ENCODE results near the gene CDKN1B. TPM values are rescaled to one million over a fixed set of nuclear protein-coding genes. Genes with fewer than 3 reads are reported as not detected.
A peak's percentile ranks its signal among the peaks of the same experiment; 100 is the strongest.
"Not testable (repeated sequence)": the region's sequence is repeated elsewhere in the genome, so short reads cannot be mapped to it uniquely, and the experiment has no call there.

Gene CDKN1B
- total RNA-seq, 2 donors from 2014 or later, result 61.9 to 63.5 TPM

DNA sequence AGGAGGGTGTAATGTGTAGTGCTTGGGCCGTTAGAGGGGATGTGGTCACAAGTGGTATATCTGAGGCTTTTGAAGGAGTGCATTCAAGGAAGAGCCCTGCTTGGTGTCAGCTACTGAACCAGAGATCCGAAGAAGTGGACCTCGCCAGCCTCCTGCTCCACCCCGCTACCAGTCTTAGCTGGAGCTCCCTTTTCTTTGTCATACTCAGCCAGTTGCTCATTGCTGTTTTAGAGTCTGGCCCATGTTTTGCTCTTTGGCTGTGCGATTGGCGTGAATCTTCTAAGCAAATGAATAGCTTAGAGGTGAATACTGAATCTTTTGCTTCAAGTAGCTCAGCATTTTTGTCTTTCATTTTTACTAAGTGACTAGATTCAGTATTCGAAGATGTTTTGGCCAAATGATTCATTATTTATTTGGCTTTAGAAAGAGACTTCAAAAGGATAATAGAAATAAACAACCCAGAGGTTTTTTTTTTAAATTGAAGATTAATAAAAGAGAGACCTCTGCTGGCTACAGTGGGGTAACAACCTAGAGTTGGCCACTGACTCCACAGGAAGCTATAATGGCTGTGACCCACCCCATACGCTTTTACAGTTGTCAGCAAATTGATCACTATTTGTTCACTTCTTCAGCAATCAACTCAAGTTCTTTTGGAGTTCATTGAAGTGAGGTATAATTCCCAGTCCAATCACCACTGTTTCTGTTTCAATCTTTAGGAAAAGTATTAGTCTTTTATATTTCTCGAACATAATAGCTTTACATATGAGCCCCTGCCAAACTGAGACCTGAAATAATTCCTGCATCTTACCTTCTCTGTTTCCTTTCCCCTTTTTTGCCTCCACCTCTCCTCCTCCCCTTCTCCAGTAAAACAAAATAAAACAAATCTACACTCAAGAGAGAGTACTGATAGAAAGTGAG lies 19.9 kb downstream of the CDKN1B start:
- Histone ChIP-seq H3K36me3 (no peaks in the 10 kb centered on the region), H3K9me3 (no peaks in the 10 kb centered on the region), H3K27me3 (replicated peaks; ENCODE audit: insufficient read depth) (no peaks in the 10 kb centered on the region), H3K4me1 (ENCODE audit: control insufficient read depth in 1 of 2, low read depth in 2 of 2) (peaks cover 0 to 38% of the 10 kb centered on the region in 2 donors), H3K4me3 (peak overlapping the region; percentile 55), H3K27ac (peak overlapping the region; percentile 39 to 64)
- TF ChIP-seq, protein P1, sequence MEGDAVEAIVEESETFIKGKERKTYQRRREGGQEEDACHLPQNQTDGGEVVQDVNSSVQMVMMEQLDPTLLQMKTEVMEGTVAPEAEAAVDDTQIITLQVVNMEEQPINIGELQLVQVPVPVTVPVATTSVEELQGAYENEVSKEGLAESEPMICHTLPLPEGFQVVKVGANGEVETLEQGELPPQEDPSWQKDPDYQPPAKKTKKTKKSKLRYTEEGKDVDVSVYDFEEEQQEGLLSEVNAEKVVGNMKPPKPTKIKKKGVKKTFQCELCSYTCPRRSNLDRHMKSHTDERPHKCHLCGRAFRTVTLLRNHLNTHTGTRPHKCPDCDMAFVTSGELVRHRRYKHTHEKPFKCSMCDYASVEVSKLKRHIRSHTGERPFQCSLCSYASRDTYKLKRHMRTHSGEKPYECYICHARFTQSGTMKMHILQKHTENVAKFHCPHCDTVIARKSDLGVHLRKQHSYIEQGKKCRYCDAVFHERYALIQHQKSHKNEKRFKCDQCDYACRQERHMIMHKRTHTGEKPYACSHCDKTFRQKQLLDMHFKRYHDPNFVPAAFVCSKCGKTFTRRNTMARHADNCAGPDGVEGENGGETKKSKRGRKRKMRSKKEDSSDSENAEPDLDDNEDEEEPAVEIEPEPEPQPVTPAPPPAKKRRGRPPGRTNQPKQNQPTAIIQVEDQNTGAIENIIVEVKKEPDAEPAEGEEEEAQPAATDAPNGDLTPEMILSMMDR (IDR thresholded peaks at IDR 0.05), result peak; percentile 56
- no peak for DNase-seq (ENCODE audit: low spot score)
- ATAC-seq (ENCODE audit: insufficient number of reproducible peaks, low FRiP score, low read depth), result no peak

DNA sequence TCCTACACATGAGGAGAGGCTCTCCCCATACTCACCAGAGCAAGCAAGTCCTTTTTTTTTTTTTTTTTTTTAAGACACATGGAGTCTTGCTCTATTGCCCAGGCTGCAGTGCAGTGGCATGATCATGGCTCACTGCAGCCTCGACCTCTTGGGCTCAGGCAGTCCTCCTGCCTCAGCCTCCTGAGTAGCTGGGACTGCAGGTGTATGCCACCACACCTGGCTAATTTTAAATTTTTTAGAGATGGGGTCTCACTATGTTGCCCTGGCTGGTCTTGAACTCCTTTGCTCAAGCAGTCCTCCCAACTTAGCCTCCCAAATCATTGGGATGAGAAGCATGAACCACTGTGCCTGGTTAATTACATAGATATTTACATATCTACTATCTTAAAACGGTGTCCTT lies 21.0 kb downstream of the CDKN1B start:
- H3K36me3 ChIP-seq; DNase-seq (ENCODE audit: low spot score); H3K9me3 ChIP-seq; H3K4me3 ChIP-seq; H3K27me3 ChIP-seq (replicated peaks; ENCODE audit: insufficient read depth); H3K27ac ChIP-seq; ATAC-seq (ENCODE audit: insufficient number of reproducible peaks, low FRiP score, low read depth): not testable (repeated sequence)
- H3K4me1 ChIP-seq (ENCODE audit: control insufficient read depth in 1 of 2, low read depth in 2 of 2), result peaks cover 0 to 38% of the 10 kb centered on the region in 2 donors

DNA sequence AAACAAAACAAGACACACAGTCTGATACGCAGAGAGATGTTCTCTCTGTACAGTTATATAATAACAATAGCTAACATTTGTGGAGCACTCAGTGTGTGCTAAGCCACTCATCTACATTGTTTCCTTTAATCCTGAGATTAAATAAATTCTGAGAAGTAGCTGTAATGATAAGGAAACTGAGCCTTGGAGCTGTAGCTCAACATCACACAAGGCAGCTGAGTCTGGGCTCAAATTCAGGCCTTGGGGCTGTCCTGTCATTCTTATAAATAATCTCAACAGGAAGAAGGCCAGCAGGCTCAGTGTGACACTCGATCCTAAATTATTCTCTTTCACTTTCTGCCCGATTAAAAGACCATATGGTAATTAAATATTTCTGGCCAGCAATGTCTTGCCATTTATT lies 24.5 kb downstream of the CDKN1B start:
- H3K36me3 ChIP-seq, result no peaks in the 10 kb centered on the region
- H3K27ac ChIP-seq, result no peak overlapping the region
- no peak for ATAC-seq (ENCODE audit: insufficient number of reproducible peaks, low FRiP score, low read depth)
- TF ChIP-seq, protein P1 (IDR thresholded peaks at IDR 0.05), result no peak
- H3K9me3 ChIP-seq, result no peaks in the 10 kb centered on the region
- DNase-seq (ENCODE audit: low spot score), result no peak
- H3K4me1 ChIP-seq (ENCODE audit: control insufficient read depth in 1 of 2, low read depth in 2 of 2), result peaks cover 0 to 18% of the 10 kb centered on the region in 2 donors
- no peaks in the 10 kb centered on the region for H3K27me3 ChIP-seq (replicated peaks; ENCODE audit: insufficient read depth)
- H3K4me3 ChIP-seq, result no peak overlapping the region

DNA sequence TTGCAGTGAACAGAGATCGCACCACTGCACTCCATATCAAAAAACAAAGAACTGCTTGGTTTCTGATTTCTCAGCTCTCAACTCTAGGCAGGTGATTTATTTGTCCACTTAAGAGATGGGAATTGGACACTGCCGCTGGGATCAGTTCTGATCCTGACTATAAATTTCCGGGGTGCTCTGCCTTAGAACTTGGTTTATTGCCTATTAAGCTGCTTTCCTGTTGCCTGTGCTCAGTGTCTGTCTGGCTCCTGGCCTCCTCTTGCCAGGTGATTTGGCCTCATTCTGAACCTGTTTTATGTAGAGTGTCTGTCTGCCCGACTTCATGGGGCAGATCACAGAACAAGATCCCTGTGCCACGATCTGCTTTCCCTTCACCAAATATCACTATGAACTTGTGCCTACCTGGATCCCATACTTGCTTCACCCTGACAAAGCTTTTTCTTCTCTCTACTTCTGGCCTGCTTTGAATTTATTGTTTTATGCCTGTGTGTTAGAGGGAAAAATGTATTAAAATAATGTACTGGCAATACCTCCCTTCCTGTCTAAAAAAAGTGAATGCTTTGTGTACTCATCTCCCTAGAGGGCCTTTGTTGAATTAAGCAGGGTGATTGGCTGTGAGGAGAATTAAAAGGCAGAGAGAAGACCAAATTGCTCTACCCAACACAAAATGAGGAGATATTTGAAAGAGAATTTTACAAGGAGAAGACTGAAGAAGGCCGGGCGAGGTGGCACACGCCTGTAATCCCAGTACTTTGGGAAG lies 27.6 kb downstream of the CDKN1B start:
- no peak for DNase-seq (ENCODE audit: low spot score)
- no peak for ATAC-seq (ENCODE audit: insufficient number of reproducible peaks, low FRiP score, low read depth)
- Histone ChIP-seq H3K9me3 (no peaks in the 10 kb centered on the region), H3K4me3 (no peak overlapping the region), H3K36me3 (no peaks in the 10 kb centered on the region), H3K4me1 (ENCODE audit: control insufficient read depth in 1 of 2, low read depth in 2 of 2) (peaks cover 0 to 28% of the 10 kb centered on the region in 2 donors), H3K27me3 (replicated peaks; ENCODE audit: insufficient read depth) (no peaks in the 10 kb centered on the region), H3K27ac (no peak overlapping the region)
- TF ChIP-seq, protein P1 (IDR thresholded peaks at IDR 0.05), result no peak

DNA sequence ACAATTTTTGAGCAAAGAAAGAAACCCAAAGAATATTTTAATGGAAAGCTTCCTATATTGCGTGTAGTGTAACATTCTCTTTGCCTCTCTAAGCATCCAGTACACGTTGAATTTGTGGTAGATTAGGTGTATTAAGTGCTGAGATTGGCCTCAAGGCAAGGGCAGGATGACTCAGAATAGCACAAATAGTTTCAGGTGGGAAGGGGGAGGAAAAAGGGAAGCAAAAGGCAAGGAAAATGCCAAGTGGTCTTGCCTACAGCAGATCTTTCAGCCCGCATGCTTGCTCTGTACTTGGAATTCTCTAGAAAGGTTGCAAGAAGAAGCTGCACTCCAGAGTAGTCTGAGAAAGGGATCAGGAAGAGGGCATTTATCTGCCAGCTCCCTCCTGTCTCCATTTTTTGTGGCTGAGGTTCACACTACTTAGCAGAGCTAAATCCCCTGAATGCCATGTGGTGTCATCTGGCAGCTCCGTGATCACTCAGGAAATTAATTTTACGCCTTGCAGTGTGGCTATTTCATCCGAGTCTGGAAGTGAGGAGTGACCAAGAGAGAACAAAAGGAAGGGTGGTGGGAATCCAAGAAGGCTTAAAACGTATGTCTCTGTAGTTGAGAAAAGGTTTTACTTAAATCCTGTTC lies 28.5 kb downstream of the CDKN1B start:
- no peak overlapping the region for H3K27ac ChIP-seq
- peaks cover 0 to 28% of the 10 kb centered on the region in 2 donors for H3K4me1 ChIP-seq (ENCODE audit: control insufficient read depth in 1 of 2, low read depth in 2 of 2)
- ATAC-seq (ENCODE audit: insufficient number of reproducible peaks, low FRiP score, low read depth), result no peak
- no peaks in the 10 kb centered on the region for H3K9me3 ChIP-seq
- H3K36me3 ChIP-seq, result no peaks in the 10 kb centered on the region
- no peak overlapping the region for H3K4me3 ChIP-seq
- no peaks in the 10 kb centered on the region for H3K27me3 ChIP-seq (replicated peaks; ENCODE audit: insufficient read depth)
- DNase-seq (ENCODE audit: low spot score), result no peak
- TF ChIP-seq, protein P1 (IDR thresholded peaks at IDR 0.05), result no peak

Measured in thoracic aorta (tissue), 2 donors.